Fibroblast of the aortic adventitia (primary cell): Measurements from ENCODE around the gene LASP1NB.

Experiments used
- DNase-seq: peaks from one replicate; pipeline ENCODE4 v3.0.0-alpha.2; 2010; ENCODE audit warnings: low read depth
- H3K4me3 ChIP-seq: 2 replicates; pipeline ENCODE4 v1.5.1; 2011; ENCODE audit warnings: low read depth, mild to moderate bottlenecking, control low read depth, low read length, moderate library complexity
- TF ChIP-seq, protein P1 (sequence below): IDR thresholded peaks from 2 replicates; pipeline ENCODE4 v1.5.1; 2011; ENCODE audit warnings: mild to moderate bottlenecking, low read length, control low read depth, inconsistent platforms; ENCODE audit not compliant: insufficient read depth

The LASP1NB gene

DNA sequence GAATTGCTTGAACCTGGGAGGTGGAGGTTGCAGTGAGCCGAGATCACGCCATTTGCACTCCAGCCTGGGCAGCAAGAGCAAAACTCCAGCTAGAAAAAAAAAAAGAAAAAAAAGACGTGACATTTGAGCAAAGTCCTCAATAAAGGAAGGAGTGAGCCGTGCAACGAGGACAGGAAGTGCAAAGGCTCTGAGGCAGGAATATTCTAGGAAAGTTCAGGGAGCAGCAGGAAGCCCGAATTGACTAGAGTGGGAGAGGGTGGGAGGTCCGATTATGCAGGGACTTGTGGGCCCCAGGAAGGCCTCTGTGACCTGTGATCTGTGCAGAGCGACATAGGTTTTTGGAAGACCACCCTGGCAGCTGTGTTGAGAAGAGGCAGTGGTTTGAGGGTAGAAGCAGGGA is 8.6 kb upstream of the LASP1NB start:
- TF ChIP-seq, protein P1, sequence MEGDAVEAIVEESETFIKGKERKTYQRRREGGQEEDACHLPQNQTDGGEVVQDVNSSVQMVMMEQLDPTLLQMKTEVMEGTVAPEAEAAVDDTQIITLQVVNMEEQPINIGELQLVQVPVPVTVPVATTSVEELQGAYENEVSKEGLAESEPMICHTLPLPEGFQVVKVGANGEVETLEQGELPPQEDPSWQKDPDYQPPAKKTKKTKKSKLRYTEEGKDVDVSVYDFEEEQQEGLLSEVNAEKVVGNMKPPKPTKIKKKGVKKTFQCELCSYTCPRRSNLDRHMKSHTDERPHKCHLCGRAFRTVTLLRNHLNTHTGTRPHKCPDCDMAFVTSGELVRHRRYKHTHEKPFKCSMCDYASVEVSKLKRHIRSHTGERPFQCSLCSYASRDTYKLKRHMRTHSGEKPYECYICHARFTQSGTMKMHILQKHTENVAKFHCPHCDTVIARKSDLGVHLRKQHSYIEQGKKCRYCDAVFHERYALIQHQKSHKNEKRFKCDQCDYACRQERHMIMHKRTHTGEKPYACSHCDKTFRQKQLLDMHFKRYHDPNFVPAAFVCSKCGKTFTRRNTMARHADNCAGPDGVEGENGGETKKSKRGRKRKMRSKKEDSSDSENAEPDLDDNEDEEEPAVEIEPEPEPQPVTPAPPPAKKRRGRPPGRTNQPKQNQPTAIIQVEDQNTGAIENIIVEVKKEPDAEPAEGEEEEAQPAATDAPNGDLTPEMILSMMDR: no peak

GRCh38 chr17:38917259-38917658 is 8.2 kb upstream of the LASP1NB start:
- TF ChIP-seq, protein P1: no peak
- no peak overlapping the region for H3K4me3 ChIP-seq
- no peak for DNase-seq

More for the DNA sequence above, 8.6 kb upstream of the LASP1NB start:
- H3K4me3 ChIP-seq: no peak overlapping the region
- DNase-seq: no peak

GRCh38 chr17:38918129-38918913 is 7.1 kb upstream of the LASP1NB start:
- TF ChIP-seq, protein P1: no peak
- H3K4me3 ChIP-seq: no peak overlapping the region
- no peak for DNase-seq

DNA sequence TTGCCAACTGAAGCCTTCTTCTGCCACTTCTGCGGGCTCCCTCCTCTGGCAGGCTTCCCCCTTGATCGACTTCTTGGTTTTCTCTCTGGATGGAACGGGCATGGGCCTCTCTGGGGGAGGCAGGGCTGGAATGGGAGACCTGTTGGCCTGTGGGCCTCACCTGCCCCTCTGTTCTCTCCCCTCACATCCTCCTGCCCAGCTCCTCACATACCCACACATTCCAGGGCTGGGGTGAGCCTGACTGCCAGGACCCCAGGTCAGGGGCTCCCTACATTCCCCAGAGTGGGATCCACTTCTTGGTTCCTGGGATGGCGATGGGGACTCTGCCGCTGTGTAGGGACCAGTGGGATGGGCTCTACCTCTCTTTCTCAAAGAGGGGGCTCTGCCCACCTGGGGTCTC is 6.5 kb upstream of the LASP1NB start:
- DNase-seq: no peak
- TF ChIP-seq, protein P1: no peak
- H3K4me3 ChIP-seq: no peak overlapping the region

- no peak for DNase-seq
- TF ChIP-seq, protein P1: no peak
- H3K4me3 ChIP-seq: no peak overlapping the region
Measured at GRCh38 chr17:38919316-38920078, 5.9 kb upstream of the LASP1NB start.

GRCh38 chr17:38920374-38921291 is 4.8 kb upstream of the LASP1NB start:
- DNase-seq: no peak
- no peak overlapping the region for H3K4me3 ChIP-seq
- TF ChIP-seq, protein P1: no peak
